ENCODE results near the gene SEMA3D. TPM values are rescaled to one million over a fixed set of nuclear protein-coding genes. Genes with fewer than 3 reads are reported as not detected.

Gene SEMA3D
- total RNA-seq, 2 donors from 2014 or later, result 0.24 TPM; not detected in 1

DNA sequence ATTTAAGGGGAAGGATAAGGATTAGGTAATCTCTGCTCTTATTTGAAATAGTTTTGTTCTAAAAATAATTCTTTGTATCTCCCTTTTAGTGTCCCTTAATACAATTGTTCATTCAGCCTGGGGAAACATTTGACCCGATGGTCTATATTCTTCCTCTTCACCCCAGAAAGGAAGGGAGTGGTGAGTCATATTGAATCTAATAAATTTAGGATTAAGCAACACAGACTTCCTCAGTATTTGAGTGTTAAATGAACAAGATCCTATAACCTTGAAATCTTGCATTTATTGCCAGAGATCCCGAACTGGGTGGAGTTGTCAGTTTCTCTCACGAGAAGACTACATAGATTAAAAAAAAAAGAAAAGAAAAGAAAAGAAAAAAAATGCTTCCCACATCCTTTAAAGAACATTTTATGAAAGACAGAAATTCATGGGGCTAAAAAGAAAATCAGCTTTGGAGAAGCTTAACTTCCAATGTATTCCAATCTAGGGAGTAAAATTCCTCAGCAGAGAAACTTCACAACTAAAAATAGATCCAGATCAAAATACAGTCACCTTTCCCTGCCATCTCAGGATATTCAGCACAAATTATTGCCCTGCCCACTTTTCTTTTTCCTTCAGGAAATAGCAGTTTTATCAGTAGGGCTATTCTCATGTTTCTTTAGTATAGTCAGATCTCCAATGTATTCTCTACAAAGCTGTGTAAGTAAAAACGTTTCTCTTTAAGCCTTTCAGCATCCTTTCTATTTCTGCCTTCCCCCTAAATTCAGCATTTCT is 82.2 kb downstream of the SEMA3D start:
- no peaks in the 10 kb centered on the region for H3K36me3 Mint-ChIP-seq (ENCODE audit: insufficient read depth in 2 of 2)
- H3K4me3 Mint-ChIP-seq, result no peak overlapping the region
- H3K4me1 Mint-ChIP-seq (ENCODE audit: low read depth), result no peaks in the 10 kb centered on the region
- DNase-seq, result no peak
- no peak for ATAC-seq (replicated peaks in 1 of 2)
- no peak overlapping the region for H3K27ac Mint-ChIP-seq
- peaks cover 0 to 1% of the 10 kb centered on the region in 2 donors for H3K9me3 Mint-ChIP-seq
- H3K27me3 Mint-ChIP-seq (ENCODE audit: low read depth), result no peaks in the 10 kb centered on the region

DNA sequence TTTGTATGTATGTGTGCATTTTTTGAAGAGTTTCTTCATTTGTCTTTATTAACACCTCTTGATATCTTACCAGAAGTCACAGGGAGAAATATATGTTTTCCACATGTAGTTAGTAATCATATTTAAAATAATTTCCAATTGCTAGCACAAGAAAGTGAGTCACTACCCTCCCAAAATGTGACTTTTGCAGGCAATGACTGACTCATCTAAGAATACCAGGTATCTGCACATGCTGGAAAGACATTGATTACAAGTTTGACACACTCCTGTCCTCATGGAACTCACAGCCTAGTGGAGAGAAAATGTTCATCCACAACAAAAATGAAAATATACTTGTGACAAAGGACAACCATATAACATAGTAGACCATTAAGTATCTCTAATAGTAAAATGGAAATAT is 82.9 kb downstream of the SEMA3D start:
- Mint-ChIP-seq H3K27me3 (ENCODE audit: low read depth) (no peaks in the 10 kb centered on the region), H3K9me3 (peaks cover 0 to 1% of the 10 kb centered on the region in 2 donors), H3K4me3 (no peak overlapping the region), H3K4me1 (ENCODE audit: low read depth) (no peaks in the 10 kb centered on the region), H3K27ac (no peak overlapping the region), H3K36me3 (ENCODE audit: insufficient read depth in 2 of 2) (no peaks in the 10 kb centered on the region)
- ATAC-seq (replicated peaks in 1 of 2) (no peak), DNase-seq (no peak)

DNA sequence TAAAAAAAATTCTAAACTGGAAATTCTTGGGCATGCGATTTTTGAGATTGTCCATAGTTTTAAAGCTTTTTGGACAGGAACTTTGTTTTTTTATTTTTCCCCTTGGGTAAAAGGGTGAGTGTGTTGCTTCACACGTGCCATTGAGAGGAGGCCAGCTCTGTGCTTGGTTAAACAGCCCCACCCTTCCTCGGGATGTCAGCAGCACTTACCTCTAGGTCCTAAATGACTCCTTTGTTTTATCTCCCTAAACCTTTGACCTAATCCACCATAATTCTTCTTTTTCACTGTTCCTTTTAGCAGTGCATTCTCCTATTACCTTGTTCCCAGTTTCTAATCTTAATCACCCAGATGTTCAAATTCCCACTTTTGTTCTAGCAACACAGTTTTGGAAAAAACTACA is 83.5 kb downstream of the SEMA3D start:
- H3K27me3 Mint-ChIP-seq (ENCODE audit: low read depth), result no peaks in the 10 kb centered on the region
- no peaks in the 10 kb centered on the region for H3K36me3 Mint-ChIP-seq (ENCODE audit: insufficient read depth in 2 of 2)
- no peak for DNase-seq
- ATAC-seq (replicated peaks in 1 of 2), result no peak
- no peaks in the 10 kb centered on the region for H3K4me1 Mint-ChIP-seq (ENCODE audit: low read depth)
- no peak overlapping the region for H3K4me3 Mint-ChIP-seq
- H3K9me3 Mint-ChIP-seq, result peaks cover 0 to 1% of the 10 kb centered on the region in 2 donors
- H3K27ac Mint-ChIP-seq, result no peak overlapping the region

DNA sequence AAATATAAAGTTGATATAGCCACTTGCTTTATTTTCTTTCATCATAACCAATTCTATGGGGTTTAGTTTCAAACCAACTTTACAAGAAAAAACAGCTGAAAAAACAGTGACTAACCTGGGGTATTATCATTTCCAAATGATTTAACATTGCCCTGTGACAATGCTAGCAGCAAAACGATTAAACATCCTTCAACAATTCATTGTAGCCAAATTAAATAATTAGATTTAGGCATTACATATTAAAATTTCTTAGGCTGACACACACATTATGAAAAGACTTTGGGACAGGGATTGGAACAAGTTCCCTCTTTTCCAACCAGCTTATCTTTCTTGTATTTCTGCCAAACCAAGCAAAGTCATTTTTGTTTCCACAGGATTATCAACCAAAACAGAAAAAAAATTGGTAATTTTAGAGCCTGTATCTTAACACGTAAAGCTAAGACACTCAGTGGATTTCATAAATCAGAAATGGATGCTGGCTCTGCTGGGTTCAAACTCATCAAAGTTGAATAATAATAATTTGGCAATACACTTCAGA is 84.0 kb downstream of the SEMA3D start:
- no peaks in the 10 kb centered on the region for H3K4me1 Mint-ChIP-seq (ENCODE audit: low read depth)
- H3K4me3 Mint-ChIP-seq, result no peak overlapping the region
- ATAC-seq (replicated peaks in 1 of 2) (no peak), DNase-seq (no peak)
- no peak overlapping the region for H3K27ac Mint-ChIP-seq
- H3K36me3 Mint-ChIP-seq (ENCODE audit: insufficient read depth in 2 of 2), result no peaks in the 10 kb centered on the region
- H3K27me3 Mint-ChIP-seq (ENCODE audit: low read depth), result no peaks in the 10 kb centered on the region
- H3K9me3 Mint-ChIP-seq, result peaks cover 0 to 1% of the 10 kb centered on the region in 2 donors

DNA sequence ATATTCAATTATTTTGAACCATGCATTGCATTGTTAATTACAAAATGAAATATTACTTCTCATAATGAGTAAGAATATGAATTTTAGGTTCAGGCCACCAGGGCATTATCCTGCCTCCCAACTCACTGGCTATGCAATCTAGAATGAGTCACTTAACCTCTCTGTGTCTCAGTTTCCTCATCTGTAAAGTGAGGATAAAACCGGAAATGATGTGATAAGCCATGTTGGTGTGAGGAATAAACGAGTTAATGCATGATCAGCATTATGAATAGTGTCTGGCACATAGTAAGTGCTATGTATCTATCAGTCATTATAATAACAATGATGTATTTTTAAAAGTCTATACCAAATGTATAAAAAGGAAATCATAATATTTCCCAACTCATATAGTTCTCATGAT is 85.5 kb downstream of the SEMA3D start:
- H3K27me3 Mint-ChIP-seq (ENCODE audit: low read depth), result no peaks in the 10 kb centered on the region
- H3K4me1 Mint-ChIP-seq (ENCODE audit: low read depth), result no peaks in the 10 kb centered on the region
- H3K27ac Mint-ChIP-seq, result no peak overlapping the region
- ATAC-seq (replicated peaks in 1 of 2), result no peak
- H3K4me3 Mint-ChIP-seq, result no peak overlapping the region
- no peaks in the 10 kb centered on the region for H3K36me3 Mint-ChIP-seq (ENCODE audit: insufficient read depth in 2 of 2)
- DNase-seq, result no peak
- H3K9me3 Mint-ChIP-seq, result peaks cover 0 to 1% of the 10 kb centered on the region in 2 donors

DNA sequence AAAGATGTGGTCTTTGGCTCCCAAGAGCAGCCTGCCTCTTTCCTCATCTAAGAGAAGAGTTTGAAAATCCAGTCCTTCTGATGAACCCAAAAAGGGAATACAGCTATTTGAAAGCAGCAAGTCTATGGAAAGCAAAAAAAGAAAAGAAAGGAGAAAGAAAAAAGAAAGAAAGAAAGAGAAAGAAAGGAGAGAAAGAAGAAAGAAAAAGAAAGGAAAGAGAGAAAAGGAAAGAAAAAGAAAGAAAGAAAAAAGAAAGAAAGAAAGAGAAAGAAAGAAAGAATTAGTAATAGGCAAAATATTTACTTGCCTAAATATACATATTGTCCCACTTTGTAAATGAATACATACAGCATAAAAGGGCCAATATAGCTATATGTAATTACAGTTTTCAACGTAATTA is 89.0 kb downstream of the SEMA3D start:
- ATAC-seq (replicated peaks in 1 of 2), result no peak
- Mint-ChIP-seq H3K4me3 (no peak overlapping the region), H3K9me3 (peaks cover 0 to 2% of the 10 kb centered on the region in 2 donors), H3K27me3 (ENCODE audit: low read depth) (no peaks in the 10 kb centered on the region), H3K4me1 (ENCODE audit: low read depth) (no peaks in the 10 kb centered on the region), H3K27ac (no peak overlapping the region), H3K36me3 (ENCODE audit: insufficient read depth in 2 of 2) (no peaks in the 10 kb centered on the region)
- no peak for DNase-seq

DNA sequence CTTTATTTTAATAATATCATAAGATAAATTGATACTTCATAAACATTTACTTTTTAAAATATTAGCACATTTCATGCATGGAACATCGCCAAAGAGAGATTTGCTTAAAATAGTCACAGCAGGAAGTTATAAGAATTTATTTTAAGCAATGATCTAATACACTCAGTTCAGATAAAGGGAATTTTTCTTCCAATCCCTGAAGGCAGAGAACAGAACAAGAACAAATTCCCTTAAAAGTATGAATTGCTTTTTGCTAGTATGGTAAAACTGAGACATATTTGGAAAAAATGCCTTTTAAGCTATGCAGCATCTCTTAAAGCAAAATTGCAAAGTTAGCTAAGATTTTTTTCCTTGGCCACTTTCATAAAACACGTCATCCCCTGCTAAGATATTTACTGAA is 91.0 kb downstream of the SEMA3D start:
- peaks cover 0 to 2% of the 10 kb centered on the region in 2 donors for H3K9me3 Mint-ChIP-seq
- H3K27me3 Mint-ChIP-seq (ENCODE audit: low read depth), result no peaks in the 10 kb centered on the region
- no peak overlapping the region for H3K27ac Mint-ChIP-seq
- H3K4me1 Mint-ChIP-seq (ENCODE audit: low read depth), result no peaks in the 10 kb centered on the region
- H3K36me3 Mint-ChIP-seq (ENCODE audit: insufficient read depth in 2 of 2), result no peaks in the 10 kb centered on the region
- ATAC-seq (replicated peaks in 1 of 2) (no peak), DNase-seq (no peak)
- no peak overlapping the region for H3K4me3 Mint-ChIP-seq

DNA sequence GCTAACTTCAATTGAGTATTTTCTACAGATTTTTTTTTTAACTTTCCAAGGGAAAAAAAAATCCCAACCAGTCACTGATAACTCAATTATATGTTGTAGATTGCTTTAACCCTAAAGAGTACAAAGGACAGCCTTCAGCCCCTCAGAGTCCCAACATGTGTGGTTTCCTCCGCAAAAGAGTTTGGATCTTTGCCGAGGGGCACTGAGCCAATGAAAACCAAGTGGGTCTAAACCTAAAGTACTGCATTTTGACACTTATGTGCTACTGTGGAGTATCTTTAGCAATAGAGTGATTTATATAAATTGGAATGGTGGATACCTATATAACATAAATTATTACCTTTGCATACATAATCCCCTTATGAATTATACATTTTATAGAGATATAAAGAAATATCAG is 91.5 kb downstream of the SEMA3D start:
- ATAC-seq (replicated peaks in 1 of 2), result no peak
- Mint-ChIP-seq H3K4me1 (ENCODE audit: low read depth) (no peaks in the 10 kb centered on the region), H3K27me3 (ENCODE audit: low read depth) (no peaks in the 10 kb centered on the region)

DNA sequence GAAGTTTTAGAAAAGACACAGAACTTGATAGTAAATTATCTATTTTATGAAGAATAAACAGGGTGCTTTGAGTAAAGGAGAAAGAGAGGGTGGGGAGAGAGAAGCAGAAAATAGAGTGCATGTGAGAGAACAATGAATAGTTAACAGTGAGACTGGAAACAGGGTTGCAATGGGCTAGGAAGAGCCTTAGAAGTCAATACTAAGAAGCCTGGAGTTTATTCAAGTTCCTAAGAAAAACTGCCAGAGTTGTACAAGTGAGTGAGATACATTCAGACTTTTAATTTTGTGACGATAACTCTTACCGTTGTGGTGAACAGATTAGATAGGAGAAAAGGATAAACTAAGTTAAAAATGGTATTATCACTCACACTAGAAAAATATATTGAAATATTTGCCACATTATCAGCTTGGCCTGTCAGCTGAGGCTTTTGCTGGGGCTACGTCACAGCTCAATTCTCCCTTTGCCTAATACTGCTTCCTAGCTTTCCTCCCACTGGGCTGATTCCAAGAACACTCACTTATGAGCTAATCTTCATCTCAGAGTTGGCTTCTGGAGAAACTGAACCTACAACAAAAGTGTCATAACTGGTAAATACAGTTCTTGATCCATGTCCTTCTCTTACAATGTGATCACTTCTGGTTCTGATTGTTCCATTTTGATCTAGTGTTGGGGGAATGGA is 92.7 kb downstream of the SEMA3D start:
- DNase-seq (no peak), ATAC-seq (replicated peaks in 1 of 2) (no peak)
- H3K9me3 Mint-ChIP-seq, result peaks cover 0 to 2% of the 10 kb centered on the region in 2 donors
- no peaks in the 10 kb centered on the region for H3K36me3 Mint-ChIP-seq (ENCODE audit: insufficient read depth in 2 of 2)
- no peak overlapping the region for H3K4me3 Mint-ChIP-seq
- no peaks in the 10 kb centered on the region for H3K27me3 Mint-ChIP-seq (ENCODE audit: low read depth)
- H3K27ac Mint-ChIP-seq, result no peak overlapping the region
- no peaks in the 10 kb centered on the region for H3K4me1 Mint-ChIP-seq (ENCODE audit: low read depth)

More for the DNA sequence above, 91.5 kb downstream of the SEMA3D start:
- no peak for DNase-seq
- H3K27ac Mint-ChIP-seq, result no peak overlapping the region
- no peak overlapping the region for H3K4me3 Mint-ChIP-seq
- no peaks in the 10 kb centered on the region for H3K36me3 Mint-ChIP-seq (ENCODE audit: insufficient read depth in 2 of 2)
- H3K9me3 Mint-ChIP-seq, result peaks cover 0 to 2% of the 10 kb centered on the region in 2 donors

DNA sequence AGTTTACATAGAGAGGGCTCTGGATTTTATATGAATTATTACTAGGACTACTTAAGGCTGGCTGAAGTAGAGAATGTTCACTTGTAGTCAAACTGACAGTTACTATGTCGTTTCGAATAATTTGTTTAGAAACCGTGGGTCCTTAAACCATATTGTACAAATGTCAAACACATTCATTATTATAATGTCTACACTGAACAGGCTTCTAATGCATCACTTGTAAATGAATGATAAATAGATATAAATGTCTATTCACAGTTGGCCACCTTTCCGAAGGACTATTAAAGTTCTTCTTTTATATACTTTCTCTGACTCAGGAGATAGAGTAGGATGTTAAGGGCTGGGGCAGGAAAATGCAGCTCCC is 95.3 kb downstream of the SEMA3D start:
- no peak for DNase-seq
- ATAC-seq (replicated peaks in 1 of 2), result no peak
- Mint-ChIP-seq H3K4me1 (ENCODE audit: low read depth) (no peaks in the 10 kb centered on the region), H3K27me3 (ENCODE audit: low read depth) (no peaks in the 10 kb centered on the region), H3K9me3 (peaks cover 0 to 2% of the 10 kb centered on the region in 2 donors), H3K4me3 (no peak overlapping the region), H3K27ac (no peak overlapping the region), H3K36me3 (ENCODE audit: insufficient read depth in 2 of 2) (no peaks in the 10 kb centered on the region)

DNA sequence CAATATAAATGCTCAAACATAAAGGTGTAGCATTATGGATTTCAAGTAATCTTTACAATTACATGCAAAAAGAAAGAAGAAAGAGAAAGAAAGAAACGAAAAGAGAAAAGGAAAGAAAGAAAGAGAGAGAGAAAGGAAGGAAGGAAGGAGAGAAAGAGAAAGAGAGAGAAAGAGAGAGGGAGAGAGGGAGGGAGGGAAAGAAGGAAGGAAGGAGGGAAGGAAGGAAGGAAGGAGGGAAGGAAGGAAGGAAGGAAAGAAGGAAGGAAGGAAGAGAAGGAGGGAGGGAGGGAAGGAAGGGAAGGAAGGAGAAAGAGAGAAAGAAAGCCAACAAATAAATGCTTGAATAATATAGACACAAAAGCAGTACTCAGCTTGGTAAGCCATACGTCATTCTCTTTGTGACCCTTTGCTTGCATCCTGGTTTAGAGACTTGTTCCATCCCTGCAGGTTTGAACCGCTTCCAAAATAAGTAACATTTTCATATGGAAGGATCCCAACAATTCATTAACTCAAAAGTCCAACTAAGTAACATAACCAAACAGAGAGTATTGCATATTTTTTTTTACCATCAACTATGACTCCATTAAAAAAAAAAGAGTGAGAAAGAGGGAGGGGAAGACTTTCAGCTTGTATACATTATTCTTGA is 95.8 kb downstream of the SEMA3D start:
- no peaks in the 10 kb centered on the region for H3K4me1 Mint-ChIP-seq (ENCODE audit: low read depth)
- ATAC-seq (replicated peaks in 1 of 2) (no peak), DNase-seq (no peak)
- H3K36me3 Mint-ChIP-seq (ENCODE audit: insufficient read depth in 2 of 2), result no peaks in the 10 kb centered on the region
- no peaks in the 10 kb centered on the region for H3K27me3 Mint-ChIP-seq (ENCODE audit: low read depth)
- peaks cover 0 to 2% of the 10 kb centered on the region in 2 donors for H3K9me3 Mint-ChIP-seq
- H3K27ac Mint-ChIP-seq, result no peak overlapping the region
- H3K4me3 Mint-ChIP-seq, result no peak overlapping the region

DNA sequence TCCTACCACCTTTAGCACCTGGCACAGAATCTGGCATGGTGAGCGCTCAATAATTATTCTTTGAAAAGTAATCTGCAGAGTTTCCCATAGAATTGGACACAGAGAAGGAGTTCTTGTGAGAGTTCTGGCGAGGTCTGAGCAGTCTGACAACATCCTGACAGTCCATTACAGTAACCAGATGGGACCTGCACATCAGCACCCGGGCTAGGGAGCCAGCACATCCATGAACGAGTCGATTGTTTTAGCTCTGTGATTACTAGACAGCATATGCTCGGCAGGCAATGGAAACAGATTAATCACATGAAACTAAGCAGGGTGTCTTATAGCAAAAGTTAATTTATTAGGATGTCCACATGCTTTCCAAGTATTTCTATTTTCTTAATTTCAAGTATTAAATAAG is 96.7 kb downstream of the SEMA3D start:
- Mint-ChIP-seq H3K9me3 (peaks cover 0 to 2% of the 10 kb centered on the region in 2 donors), H3K4me1 (ENCODE audit: low read depth) (no peaks in the 10 kb centered on the region), H3K27me3 (ENCODE audit: low read depth) (no peaks in the 10 kb centered on the region), H3K27ac (no peak overlapping the region), H3K4me3 (no peak overlapping the region), H3K36me3 (ENCODE audit: insufficient read depth in 2 of 2) (no peaks in the 10 kb centered on the region)
- ATAC-seq (replicated peaks in 1 of 2) (no peak), DNase-seq (no peak)

DNA sequence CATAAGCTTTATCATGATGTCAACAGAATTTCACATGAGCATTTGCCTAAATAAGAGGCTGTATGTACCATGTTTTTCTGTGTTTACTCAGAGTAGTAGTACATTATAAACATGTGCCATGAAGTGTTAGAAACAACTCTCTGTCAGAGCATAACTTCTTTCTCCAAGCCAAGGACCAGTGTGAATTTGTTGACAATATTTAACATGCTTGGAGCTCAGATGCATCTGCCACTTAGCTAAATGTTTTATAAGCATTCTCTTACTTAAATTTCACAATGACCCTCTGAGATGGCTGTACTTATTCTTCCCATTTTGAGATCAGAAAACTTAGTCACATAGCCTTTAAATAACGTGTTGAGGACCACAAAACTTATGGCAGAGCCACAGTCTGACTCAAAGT is 105.0 kb downstream of the SEMA3D start:
- ATAC-seq (replicated peaks in 1 of 2), result no peak
- no peak overlapping the region for H3K4me3 Mint-ChIP-seq
- no peak for DNase-seq
- no peaks in the 10 kb centered on the region for H3K4me1 Mint-ChIP-seq (ENCODE audit: low read depth)
- no peaks in the 10 kb centered on the region for H3K27me3 Mint-ChIP-seq (ENCODE audit: low read depth)
- no peaks in the 10 kb centered on the region for H3K36me3 Mint-ChIP-seq (ENCODE audit: insufficient read depth in 2 of 2)
- H3K27ac Mint-ChIP-seq, result no peak overlapping the region
- no peaks in the 10 kb centered on the region for H3K9me3 Mint-ChIP-seq

Data from activated T-cell treated with anti-CD3 and anti-CD28 coated beads, Interleukin-2, amount 50 U/mL, for 72 hours (primary cell).